Measurements from ENCODE around the gene GALNT1. TPM values are rescaled to one million over a fixed set of nuclear protein-coding genes. Genes with fewer than 3 reads are reported as not detected.

Gene GALNT1
- total and polyA plus RNA-seq, 9 of the 15 experiments (the other 6 are each of a cell fraction or from before 2014, with no cell fraction given), result 14.4 to 54.1 (median 36.6) TPM

GRCh38 chr18:35571138-35571537 lies 10.4 kb upstream of the GALNT1 start:
- no TSS peak for BruUV-seq (replicated peaks)
- H3K9ac ChIP-seq (ENCODE audit: insufficient read depth in 1 of 2, low read depth in 2 of 2, low read length in 2 of 2), result no peak overlapping the region
- ATAC-seq, result no peak
- no peaks in the 10 kb centered on the region for H4K20me1 ChIP-seq (replicated peaks; ENCODE audit: control insufficient read depth, insufficient read depth, low read length)
- no peak overlapping the region for H3K27ac ChIP-seq (ENCODE audit: extremely low read depth, low read depth, low read length)
- intact Hi-C loops (cut with micrococcal nuclease) (no loop called here), in situ Hi-C loops (cut with MboI) (no loop called here)
- DNase-seq (ENCODE audit: extremely low read depth in 1 of 4, low spot score in 3 of 4), result no peak
- H3K36me3 ChIP-seq (ENCODE audit: control insufficient read depth, insufficient read depth, low read length), result no peaks in the 10 kb centered on the region
- no peaks in the 10 kb centered on the region; a peak in 1 of 5 replicates for H3K27me3 ChIP-seq (ENCODE audit: control insufficient read depth in 2 of 2, insufficient read depth in 2 of 2, low read length in 2 of 2)
- 3% methylated on average over 1 of the region's 1 CpG for WGBS (ENCODE audit: insufficient coverage, low coverage, missing lambda C conversion rate)
- no peak for FAIRE-seq
- POLR2A ChIA-PET, result no interaction called here
- H3K4me2 ChIP-seq (ENCODE audit: insufficient read depth, low read length), result no peak overlapping the region
- CTCF ChIA-PET (ENCODE audit: low intra/inter-chr PET ratio), result no interaction called here
- H3K79me2 ChIP-seq (ENCODE audit: control insufficient read depth, insufficient read depth, low read length), result no peaks in the 10 kb centered on the region
- no peaks in the 10 kb centered on the region for H3K4me1 ChIP-seq (replicated peaks in 1 of 2; ENCODE audit: control insufficient read depth in 2 of 2, insufficient read depth in 2 of 2, low read length in 2 of 2)
- H2AFZ ChIP-seq (ENCODE audit: low read depth, low read length), result no peak overlapping the region
- no peak overlapping the region for H3K4me3 ChIP-seq
- H3K9me3 ChIP-seq (replicated peaks; ENCODE audit: control insufficient read depth, insufficient read depth, low read depth, low read length), result no peaks in the 10 kb centered on the region
- no peaks in the 10 kb centered on the region for H3K9me1 ChIP-seq (ENCODE audit: control insufficient read depth, insufficient read depth, low read length)
- TF ChIP-seq IRF2 (CRISPR knock-in tag; IDR thresholded peaks at IDR 0.05), result no peak
- TF ChIP-seq PTBP1 (IDR thresholded peaks at IDR 0.05; ENCODE audit: low read depth, low read length), result no peak
- TF ChIP-seq TOE1 (IDR thresholded peaks at IDR 0.05; ENCODE audit: borderline replicate concordance), result no peak
- no peak for TF ChIP-seq TOE1 (CRISPR knock-in tag; IDR thresholded peaks at IDR 0.05; ENCODE audit: borderline replicate concordance, low read depth)
- TF ChIP-seq ZNF77 (CRISPR knock-in tag; IDR thresholded peaks at IDR 0.05), result no peak
- no peak for TF ChIP-seq ZNF232 (CRISPR knock-in tag; IDR thresholded peaks at IDR 0.05)
- no peak for TF ChIP-seq SP2 (IDR thresholded peaks at IDR 0.05; ENCODE audit: extremely low read depth, low read depth, low read length, poor library complexity, severe bottlenecking)
- no peak for TF ChIP-seq GTF2F1 (IDR thresholded peaks at IDR 0.05; ENCODE audit: low read depth, low read length)
- no peak for TF ChIP-seq HSF4 (CRISPR knock-in tag; IDR thresholded peaks at IDR 0.05; ENCODE audit: borderline replicate concordance)
- TF ChIP-seq, protein P1, sequence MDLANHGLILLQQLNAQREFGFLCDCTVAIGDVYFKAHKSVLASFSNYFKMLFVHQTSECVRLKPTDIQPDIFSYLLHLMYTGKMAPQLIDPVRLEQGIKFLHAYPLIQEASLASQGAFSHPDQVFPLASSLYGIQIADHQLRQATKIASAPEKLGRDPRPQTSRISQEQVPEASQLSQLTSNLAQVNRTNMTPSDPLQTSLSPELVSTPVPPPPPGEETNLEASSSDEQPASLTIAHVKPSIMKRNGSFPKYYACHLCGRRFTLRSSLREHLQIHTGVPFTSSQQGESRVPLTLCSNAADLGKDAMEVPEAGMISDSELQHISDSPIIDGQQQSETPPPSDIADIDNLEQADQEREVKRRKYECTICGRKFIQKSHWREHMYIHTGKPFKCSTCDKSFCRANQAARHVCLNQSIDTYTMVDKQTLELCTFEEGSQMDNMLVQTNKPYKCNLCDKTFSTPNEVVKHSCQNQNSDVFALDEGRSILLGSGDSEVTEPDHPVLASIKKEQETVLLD (IDR thresholded peaks at IDR 0.05), result no peak
- no peak for TF ChIP-seq REST (IDR thresholded peaks at IDR 0.05; ENCODE audit: borderline replicate concordance)
- no peak for TF ChIP-seq REST (CRISPR knock-in tag; IDR thresholded peaks at IDR 0.05; ENCODE audit: low read depth)
- TF ChIP-seq NEUROD1 (IDR thresholded peaks at IDR 0.05; ENCODE audit: borderline replicate concordance, low read depth, low read length, partially characterized antibody), result no peak
- TF ChIP-seq, protein P2, sequence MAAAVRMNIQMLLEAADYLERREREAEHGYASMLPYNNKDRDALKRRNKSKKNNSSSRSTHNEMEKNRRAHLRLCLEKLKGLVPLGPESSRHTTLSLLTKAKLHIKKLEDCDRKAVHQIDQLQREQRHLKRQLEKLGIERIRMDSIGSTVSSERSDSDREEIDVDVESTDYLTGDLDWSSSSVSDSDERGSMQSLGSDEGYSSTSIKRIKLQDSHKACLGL (CRISPR knock-in tag; IDR thresholded peaks at IDR 0.05; ENCODE audit: borderline replicate concordance, poor library complexity, severe bottlenecking), result no peak
- no peak for TF ChIP-seq JUNB (CRISPR knock-in tag; conservative IDR thresholded peaks at IDR 0.05)

Data from K562 (cell line).